Activated CD8-positive, alpha-beta memory T cell treated with anti-CD3 and anti-CD28 coated beads for 4 hours (primary cell): Measurements from ENCODE around the gene EPB41L5.
"Not testable (repeated sequence)": the region's sequence is repeated elsewhere in the genome, so short reads cannot be mapped to it uniquely, and the experiment has no call there.

ENCODE experiments used
- DNase-seq, 2 donors: peaks; one replicate each; pipeline ENCODE4 v3.0.0-alpha.2; 2020; ENCODE audit warnings: low read depth in 2 of 2

Gene EPB41L5

DNA sequence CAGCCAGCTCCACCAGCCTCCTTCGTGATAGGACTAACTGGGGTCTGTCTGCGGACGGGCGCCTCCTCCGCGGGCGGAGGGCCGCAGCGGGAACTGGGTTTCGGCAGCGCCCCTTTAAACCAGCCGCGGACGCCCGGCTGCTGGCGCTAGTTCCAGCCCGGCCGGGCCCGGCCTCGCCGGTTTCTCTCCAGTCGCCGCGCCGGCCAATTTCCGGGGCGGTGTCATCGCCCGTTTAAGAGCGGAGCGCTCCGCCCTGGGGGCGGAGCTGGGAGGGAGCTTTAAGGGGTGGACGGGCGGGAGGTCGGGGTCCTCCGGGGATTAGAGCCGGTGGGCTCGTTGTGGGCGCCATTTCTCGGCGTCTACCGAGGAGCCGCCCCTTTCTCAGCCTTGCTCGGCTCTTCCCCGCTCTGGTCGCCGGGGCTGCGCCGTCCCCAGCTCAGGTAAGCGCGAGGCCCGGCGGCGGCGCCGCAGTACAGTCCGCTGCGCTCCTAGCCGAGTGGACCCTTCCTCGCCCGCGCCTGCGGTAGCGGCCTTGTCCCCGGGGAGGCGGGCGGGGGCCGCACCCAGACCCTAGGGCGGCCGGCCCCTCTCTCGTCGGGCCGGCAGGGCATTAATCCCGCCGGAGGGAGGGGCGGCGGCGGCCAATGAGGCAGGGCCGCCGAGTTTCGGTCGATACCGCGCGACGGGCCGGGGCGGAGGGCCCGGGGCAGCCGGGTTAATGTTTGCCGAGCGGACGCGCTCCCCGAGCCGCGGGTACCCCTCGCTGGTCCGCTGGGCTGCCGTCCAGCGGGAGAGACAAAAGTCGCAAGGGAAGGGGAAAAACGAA lies at the start of gene EPB41L5:
TSS of gene EPB41L5 (plus strand) at position 307 of the 826 bp plus-strand sequence. CDS start 6,008 bp downstream, outside the sequence.
- peak; percentile 59 for DNase-seq

DNA sequence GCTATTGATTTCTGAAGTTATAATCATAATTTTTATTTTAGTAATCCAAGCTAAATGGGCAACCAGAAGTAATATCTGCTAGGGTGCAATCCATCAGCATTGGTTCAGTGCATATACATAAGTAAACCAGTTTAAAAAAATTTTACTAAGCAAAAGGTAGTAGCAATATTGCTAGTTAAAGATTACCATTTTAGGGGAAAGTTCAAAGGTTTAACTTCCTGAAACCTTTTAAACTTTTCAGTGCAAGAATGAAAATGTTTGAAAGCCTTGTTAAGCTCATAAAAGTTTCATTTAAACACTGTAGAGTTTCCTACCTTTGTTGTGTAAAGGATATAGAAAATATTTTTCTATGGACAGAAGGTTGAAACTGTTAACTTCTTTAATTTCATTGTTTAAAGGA lies 31.0 kb upstream of the EPB41L5 start:
- DNase-seq, result no peak

- no peak for DNase-seq
Observed at GRCh38 chr2:119982506-119982905, 30.4 kb upstream of the EPB41L5 start.

- no peak for DNase-seq
Observed at GRCh38 chr2:119983108-119983507, 29.8 kb upstream of the EPB41L5 start.

- no peak for DNase-seq
Observed at GRCh38 chr2:119996148-119996547, 16.7 kb upstream of the EPB41L5 start.

GRCh38 chr2:119996896-119997891 lies 15.7 kb upstream of the EPB41L5 start:
- not testable (repeated sequence) for DNase-seq

DNA sequence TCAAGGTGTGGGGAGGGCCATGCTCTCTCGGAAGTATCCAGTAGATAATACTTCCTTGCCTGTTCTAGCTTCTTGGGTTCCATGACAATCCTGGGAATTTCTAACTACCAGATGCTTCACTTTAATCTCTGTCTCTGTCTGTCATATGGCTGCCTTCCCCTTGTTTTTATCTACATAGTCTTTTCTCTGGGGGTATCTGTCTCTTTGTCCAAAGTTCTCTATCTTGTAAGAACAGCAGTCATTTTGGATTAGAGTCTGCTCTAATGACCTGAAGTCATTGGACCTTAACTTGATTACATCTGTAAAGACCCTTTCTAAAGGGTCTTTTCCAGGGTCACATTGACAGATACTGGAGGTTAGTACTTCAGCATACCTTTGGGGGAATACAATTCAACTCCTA lies 11.4 kb upstream of the EPB41L5 start:
- DNase-seq, result no peak

DNA sequence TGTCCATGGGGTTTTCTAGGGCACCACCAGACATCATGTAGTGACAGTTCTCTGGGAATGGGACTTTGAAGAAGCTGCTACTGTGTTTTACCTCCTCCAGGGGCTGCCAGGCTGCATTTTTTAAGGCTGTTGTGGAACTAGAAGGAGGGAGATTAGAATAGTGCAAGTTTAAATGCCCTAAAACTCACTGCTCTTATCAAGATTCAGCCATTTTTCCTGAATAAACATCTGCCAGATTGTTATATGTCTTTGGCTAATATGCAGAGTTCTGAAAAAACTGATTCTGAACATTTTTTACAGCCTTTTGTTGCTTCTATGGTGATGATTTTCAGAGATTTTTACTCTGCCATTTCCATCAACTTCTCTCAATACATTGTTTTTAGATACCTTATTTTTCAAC lies 8.6 kb upstream of the EPB41L5 start:
- no peak for DNase-seq

- no peak for DNase-seq
Observed at GRCh38 chr2:120005834-120006521, 6.9 kb upstream of the EPB41L5 start.

DNA sequence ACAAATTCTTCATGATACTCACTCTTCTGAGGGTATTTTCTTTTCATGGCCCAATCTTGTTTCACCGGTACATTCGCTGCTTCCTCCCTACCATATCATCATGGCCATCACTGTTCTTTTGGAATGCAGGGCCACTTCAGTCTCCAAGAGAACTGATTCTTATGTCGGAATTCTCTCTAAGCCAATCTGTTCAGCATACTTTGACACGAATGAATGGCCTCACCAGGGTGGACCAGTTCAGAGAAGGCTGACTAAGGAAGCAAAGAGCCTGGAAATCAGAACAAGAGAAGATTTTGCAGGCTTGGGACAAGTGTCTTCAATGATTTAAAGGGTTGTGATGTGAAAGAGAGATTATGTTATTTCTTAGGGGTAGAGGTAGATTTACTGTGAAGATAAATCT lies 5.0 kb upstream of the EPB41L5 start:
- no peak for DNase-seq

- DNase-seq, result no peak
Observed at GRCh38 chr2:120012363-120012762, 514 bp upstream of the EPB41L5 start.

GRCh38 chr2:120013597-120014223 lies 833 bp downstream of the EPB41L5 start:
- DNase-seq, result no peak

GRCh38 chr2:120014226-120014980 lies 1.5 kb downstream of the EPB41L5 start:
- DNase-seq, result no peak

DNA sequence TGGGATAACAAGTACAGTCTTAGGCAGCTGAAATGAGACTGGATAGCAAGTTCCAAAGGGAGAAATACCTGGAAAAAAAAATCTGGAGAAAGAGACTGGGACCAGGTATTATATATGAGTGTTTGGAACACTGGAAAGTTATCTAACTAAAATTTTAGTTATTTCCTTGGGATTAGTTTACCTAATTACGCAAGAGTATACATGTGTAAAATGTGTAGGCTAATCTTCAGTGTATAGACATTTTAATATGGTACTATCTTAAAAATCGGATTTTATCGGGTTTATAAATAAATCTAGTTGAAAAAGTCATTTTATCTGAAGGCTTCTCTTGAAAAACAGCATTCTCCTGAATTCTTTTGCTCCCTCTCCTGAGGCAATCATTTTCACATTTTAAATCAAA lies 3.9 kb downstream of the EPB41L5 start:
- no peak for DNase-seq

- DNase-seq, result no peak
Observed at GRCh38 chr2:120017201-120017600, 4.3 kb downstream of the EPB41L5 start.

DNA sequence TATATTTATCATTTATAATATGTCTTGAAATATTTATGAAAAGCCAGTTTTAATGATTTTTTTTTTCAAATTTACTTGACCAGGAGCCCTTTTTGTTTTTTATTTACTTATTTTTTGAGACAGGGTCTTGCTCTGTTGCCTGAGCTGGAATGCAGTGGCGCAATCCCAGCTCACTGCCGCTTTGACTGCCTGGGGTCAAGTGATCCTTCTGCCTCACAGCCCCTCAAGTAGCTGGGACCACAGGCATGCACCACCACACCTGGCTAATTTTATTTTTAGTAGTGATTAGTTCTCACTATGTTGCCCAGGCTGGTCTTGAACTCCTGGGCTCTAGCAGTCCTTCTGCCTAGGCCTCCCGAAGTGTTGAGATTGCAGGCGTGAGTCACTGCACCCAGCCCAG lies 5.7 kb downstream of the EPB41L5 start:
- DNase-seq, result no peak

- DNase-seq, result no peak
Observed at GRCh38 chr2:120020554-120020953, 7.7 kb downstream of the EPB41L5 start.

- not testable (repeated sequence) for DNase-seq
Observed at GRCh38 chr2:120022505-120022904, 9.6 kb downstream of the EPB41L5 start.

DNA sequence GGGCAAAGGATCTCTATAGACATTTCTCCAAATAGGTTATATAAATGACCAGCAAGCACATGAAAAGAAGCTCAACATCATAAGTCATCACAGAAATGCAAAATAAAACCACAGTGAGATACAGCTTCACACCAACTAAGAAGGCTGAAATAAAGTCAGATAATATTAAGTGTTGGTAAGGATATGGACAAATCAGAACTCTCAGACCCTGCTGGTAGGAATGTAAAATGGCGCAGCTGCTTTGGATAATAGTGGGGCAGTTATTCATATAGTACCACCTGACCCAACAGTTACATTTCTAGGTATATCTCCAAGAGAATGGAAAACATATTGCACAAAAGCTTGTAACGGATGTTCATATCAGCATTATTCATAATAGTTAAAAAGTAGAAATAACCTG lies 14.0 kb downstream of the EPB41L5 start:
- no peak for DNase-seq

DNA sequence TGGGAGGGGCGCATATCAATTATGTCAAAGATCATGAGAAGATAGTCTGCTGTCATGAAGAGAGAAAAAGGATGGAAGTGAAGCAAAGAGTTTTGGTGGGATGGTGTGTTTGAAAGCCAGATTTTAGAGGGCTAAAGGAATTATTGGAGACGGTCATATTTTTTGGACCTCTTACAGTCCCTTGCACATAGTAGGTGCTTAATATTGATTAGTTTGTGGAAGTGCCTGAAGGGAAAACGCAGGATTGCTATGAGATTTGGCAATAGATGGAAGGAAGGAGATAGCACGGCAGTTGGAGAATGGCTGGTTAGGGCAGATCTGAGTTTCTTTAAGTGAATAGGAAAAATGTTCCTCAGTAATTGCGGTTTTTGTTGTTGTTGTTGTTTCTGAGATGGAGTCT lies 15.9 kb downstream of the EPB41L5 start:
- no peak for DNase-seq
